Panc1 (cell line): ENCODE measurements around the gene ADAM12. TPM values are rescaled to one million over a fixed set of nuclear protein-coding genes. Genes with fewer than 3 reads are reported as not detected.

ENCODE experiments used
- ATAC-seq: fragments of 200-7000 bp; cut with Tn5 transposase; 2 replicates; pipeline ENCODE4 v1.9.1; 2020; ENCODE audit warnings: mild to moderate bottlenecking, moderate library complexity
- BruUV-seq: library from RNA; stranded (reverse); fragments of 400-500 nt; replicated peaks from 2 replicates; lab custom pipeline; 2021; lab: Mats Ljungman, UMichigan
- CTCF ChIA-PET: fragments of 300-600 bp; sonication (Branson Sonifier 250); formaldehyde crosslinking; loops from one replicate; lab custom pipeline; 2022; ENCODE audit warnings: antibody characterized with exemption; lab: Charles Lee
- POLR2A ChIA-PET: fragments of 300-600 bp; sonication (Branson Sonifier 250); formaldehyde crosslinking; loops from one replicate; lab custom pipeline; 2022; ENCODE audit warnings: antibody characterized with exemption; lab: Charles Lee
- DNase-seq: peaks from one replicate; pipeline ENCODE4 v3.0.0-alpha.2; 2010; ENCODE audit warnings: low read depth, low spot score
- H3K27ac ChIP-seq: 2 replicates; pipeline ENCODE4 v1.5.1; 2011; ENCODE audit warnings: mild to moderate bottlenecking, low read length, inconsistent platforms
- H3K27me3 ChIP-seq: fragments of 200-500 bp; sonication (Bioruptor generic); 2 replicates; pipeline ENCODE4 v1.6.0; 2014; ENCODE audit warnings: low read length, inconsistent platforms; ENCODE audit not compliant: control insufficient read depth, insufficient read depth
- H3K36me3 ChIP-seq: fragments of 200-500 bp; sonication (Bioruptor generic); 2 replicates; pipeline ENCODE4 v1.5.1; 2014; ENCODE audit warnings: inconsistent platforms, mild to moderate bottlenecking, low read length, moderate library complexity; ENCODE audit not compliant: control insufficient read depth, insufficient read depth
- H3K4me1 ChIP-seq: 2 replicates; pipeline ENCODE4 v1.5.1; 2011; ENCODE audit warnings: inconsistent platforms, mild to moderate bottlenecking, low read length, moderate library complexity; ENCODE audit not compliant: control insufficient read depth, insufficient read depth
- H3K4me3 ChIP-seq, 2 experiments: 2 replicates each; pipeline ENCODE4 v1.5.1; 2011 to 2012; ENCODE audit warnings: low read depth in 2 of 2, low read length in 2 of 2, mild to moderate bottlenecking in 2 of 2, inconsistent platforms in 1 of 2, moderate library complexity in 1 of 2
- H3K9me3 ChIP-seq: fragments of 200-500 bp; sonication (Bioruptor generic); 2 replicates; pipeline ENCODE4 v1.5.1; 2014; ENCODE audit warnings: low read depth, mild to moderate bottlenecking, inconsistent platforms, low read length, moderate library complexity; ENCODE audit not compliant: control insufficient read depth, insufficient read depth
- POLR2AphosphoS5 ChIP-seq: IDR thresholded peaks from 2 replicates; pipeline ENCODE4 v1.6.1; 2012; ENCODE audit warnings: mild to moderate bottlenecking, low read depth, low read length, moderate library complexity
- SIN3A ChIP-seq: IDR thresholded peaks from 2 replicates; pipeline ENCODE4 v1.6.1; 2012; ENCODE audit warnings: low read depth, mild to moderate bottlenecking, low read length, moderate library complexity, borderline replicate concordance; ENCODE audit not compliant: insufficient read depth
- TCF7L2 ChIP-seq: IDR thresholded peaks from 2 replicates; pipeline ENCODE4 v1.6.1; 2011; ENCODE audit warnings: mild to moderate bottlenecking, low read depth, low read length, inconsistent platforms
- in situ Hi-C: cut with HindIII; loops from 2 replicates; pipeline ENCODE4 v1.10.0; 2016; ENCODE audit warnings: low sequenced_read_pairs, low pct_unique_long_range_greater_than_20kb
- intact Hi-C: fragments of 100-400 bp; cut with micrococcal nuclease; formaldehyde crosslinking; loops from one replicate; pipeline ENCODE4 v1.10.0; 2022; ENCODE audit not compliant: unreplicated experiment
- total RNA-seq: library from RNA; stranded (reverse); gene quantifications from one replicate; pipeline ENCODE4 v1.2.1, GENCODE V29; 2021; ENCODE audit not compliant: unreplicated experiment
- TF ChIP-seq, protein P1 (sequence below): fragments of 450-650 bp; IDR thresholded peaks from 2 replicates; pipeline ENCODE4 v1.5.1; 2017; ENCODE audit warnings: mild to moderate bottlenecking
- TF ChIP-seq, protein P2 (sequence below), 2 experiments: IDR thresholded peaks; 2 replicates each; pipeline ENCODE4 v1.6.1; 2011 to 2012; ENCODE audit warnings: low read depth in 2 of 2, control low read depth in 1 of 2, low read length in 1 of 2, mild to moderate bottlenecking in 1 of 2, moderate library complexity in 1 of 2; ENCODE audit not compliant: insufficient read depth in 1 of 2

ADAM12 gene
- total RNA-seq, 1 experiment from 2014 or later, result 0.10 TPM

DNA sequence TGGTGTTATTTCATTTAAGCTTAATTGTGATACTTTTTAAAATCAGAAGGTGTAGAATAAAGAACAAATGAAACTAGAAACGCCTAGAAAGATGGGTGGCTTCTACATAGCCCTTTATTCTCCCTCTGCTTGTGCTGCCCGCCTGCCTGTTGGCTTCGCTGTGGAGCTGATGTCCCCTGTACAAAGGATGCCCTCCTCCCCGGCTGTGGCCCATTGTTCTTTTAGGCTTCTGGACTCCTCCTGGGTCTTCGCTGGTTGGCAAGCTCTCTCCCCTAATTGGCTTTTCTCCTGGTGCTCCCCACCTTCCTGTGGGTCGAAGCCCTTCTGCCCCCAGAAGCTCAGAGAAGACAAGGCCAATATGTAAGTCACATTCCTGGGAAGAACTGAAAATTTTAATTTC is 393.7 kb downstream of the ADAM12 start:
- in situ Hi-C loops (no loop called here), intact Hi-C loops (no loop called here)
- ATAC-seq (no peak), DNase-seq (no peak)
- no peaks in the 10 kb centered on the region for H3K4me1 ChIP-seq
- no peaks in the 10 kb centered on the region for H3K9me3 ChIP-seq
- H3K36me3 ChIP-seq, result no peaks in the 10 kb centered on the region
- ChIA-PET CTCF (no interaction called here), POLR2A (no interaction called here)
- no peaks in the 10 kb centered on the region for H3K27me3 ChIP-seq
- no peak overlapping the region for H3K4me3 ChIP-seq
- TF ChIP-seq TCF7L2, result no peak
- TF ChIP-seq, protein P1, sequence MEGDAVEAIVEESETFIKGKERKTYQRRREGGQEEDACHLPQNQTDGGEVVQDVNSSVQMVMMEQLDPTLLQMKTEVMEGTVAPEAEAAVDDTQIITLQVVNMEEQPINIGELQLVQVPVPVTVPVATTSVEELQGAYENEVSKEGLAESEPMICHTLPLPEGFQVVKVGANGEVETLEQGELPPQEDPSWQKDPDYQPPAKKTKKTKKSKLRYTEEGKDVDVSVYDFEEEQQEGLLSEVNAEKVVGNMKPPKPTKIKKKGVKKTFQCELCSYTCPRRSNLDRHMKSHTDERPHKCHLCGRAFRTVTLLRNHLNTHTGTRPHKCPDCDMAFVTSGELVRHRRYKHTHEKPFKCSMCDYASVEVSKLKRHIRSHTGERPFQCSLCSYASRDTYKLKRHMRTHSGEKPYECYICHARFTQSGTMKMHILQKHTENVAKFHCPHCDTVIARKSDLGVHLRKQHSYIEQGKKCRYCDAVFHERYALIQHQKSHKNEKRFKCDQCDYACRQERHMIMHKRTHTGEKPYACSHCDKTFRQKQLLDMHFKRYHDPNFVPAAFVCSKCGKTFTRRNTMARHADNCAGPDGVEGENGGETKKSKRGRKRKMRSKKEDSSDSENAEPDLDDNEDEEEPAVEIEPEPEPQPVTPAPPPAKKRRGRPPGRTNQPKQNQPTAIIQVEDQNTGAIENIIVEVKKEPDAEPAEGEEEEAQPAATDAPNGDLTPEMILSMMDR, result no peak
- no peak for TF ChIP-seq SIN3A
- TF ChIP-seq, protein P2, sequence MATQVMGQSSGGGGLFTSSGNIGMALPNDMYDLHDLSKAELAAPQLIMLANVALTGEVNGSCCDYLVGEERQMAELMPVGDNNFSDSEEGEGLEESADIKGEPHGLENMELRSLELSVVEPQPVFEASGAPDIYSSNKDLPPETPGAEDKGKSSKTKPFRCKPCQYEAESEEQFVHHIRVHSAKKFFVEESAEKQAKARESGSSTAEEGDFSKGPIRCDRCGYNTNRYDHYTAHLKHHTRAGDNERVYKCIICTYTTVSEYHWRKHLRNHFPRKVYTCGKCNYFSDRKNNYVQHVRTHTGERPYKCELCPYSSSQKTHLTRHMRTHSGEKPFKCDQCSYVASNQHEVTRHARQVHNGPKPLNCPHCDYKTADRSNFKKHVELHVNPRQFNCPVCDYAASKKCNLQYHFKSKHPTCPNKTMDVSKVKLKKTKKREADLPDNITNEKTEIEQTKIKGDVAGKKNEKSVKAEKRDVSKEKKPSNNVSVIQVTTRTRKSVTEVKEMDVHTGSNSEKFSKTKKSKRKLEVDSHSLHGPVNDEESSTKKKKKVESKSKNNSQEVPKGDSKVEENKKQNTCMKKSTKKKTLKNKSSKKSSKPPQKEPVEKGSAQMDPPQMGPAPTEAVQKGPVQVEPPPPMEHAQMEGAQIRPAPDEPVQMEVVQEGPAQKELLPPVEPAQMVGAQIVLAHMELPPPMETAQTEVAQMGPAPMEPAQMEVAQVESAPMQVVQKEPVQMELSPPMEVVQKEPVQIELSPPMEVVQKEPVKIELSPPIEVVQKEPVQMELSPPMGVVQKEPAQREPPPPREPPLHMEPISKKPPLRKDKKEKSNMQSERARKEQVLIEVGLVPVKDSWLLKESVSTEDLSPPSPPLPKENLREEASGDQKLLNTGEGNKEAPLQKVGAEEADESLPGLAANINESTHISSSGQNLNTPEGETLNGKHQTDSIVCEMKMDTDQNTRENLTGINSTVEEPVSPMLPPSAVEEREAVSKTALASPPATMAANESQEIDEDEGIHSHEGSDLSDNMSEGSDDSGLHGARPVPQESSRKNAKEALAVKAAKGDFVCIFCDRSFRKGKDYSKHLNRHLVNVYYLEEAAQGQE (IDR thresholded peaks at IDR 0.05; ENCODE audit: insufficient read depth in 1 of 2, low read depth in 2 of 2, low read length in 1 of 2), result no peak
- no peak for TF ChIP-seq POLR2AphosphoS5
- no TSS peak for BruUV-seq
- H3K27ac ChIP-seq, result no peak overlapping the region

- POLR2A ChIA-PET, result no interaction called here
- in situ Hi-C loops, result no loop called here
These were observed 396.0 kb downstream of the ADAM12 start for GRCh38 chr10:125992254-125992653.

GRCh38 chr10:125991392-125991791 is 396.9 kb downstream of the ADAM12 start:
- no peak for DNase-seq
- ChIA-PET POLR2A (no interaction called here), CTCF (no interaction called here)
- H3K36me3 ChIP-seq, result no peaks in the 10 kb centered on the region
- TF ChIP-seq TCF7L2 (no peak), POLR2AphosphoS5 (no peak), SIN3A (no peak)
- TF ChIP-seq, protein P1, result no peak
- TF ChIP-seq, protein P2 (IDR thresholded peaks at IDR 0.05; ENCODE audit: insufficient read depth in 1 of 2, low read depth in 2 of 2, low read length in 1 of 2), result no peak
- ATAC-seq, result no peak
- BruUV-seq, result no TSS peak
- H3K4me3 ChIP-seq, result no peak overlapping the region
- no peaks in the 10 kb centered on the region for H3K27me3 ChIP-seq
- no peaks in the 10 kb centered on the region for H3K9me3 ChIP-seq
- in situ Hi-C loops, result no loop called here
- H3K4me1 ChIP-seq, result no peaks in the 10 kb centered on the region
- no peak overlapping the region for H3K27ac ChIP-seq
- intact Hi-C loops, result no loop called here

More at GRCh38 chr10:125992254-125992653, 396.0 kb downstream of the ADAM12 start:
- Histone ChIP-seq H3K4me1 (no peaks in the 10 kb centered on the region), H3K27ac (no peak overlapping the region), H3K36me3 (no peaks in the 10 kb centered on the region), H3K27me3 (no peaks in the 10 kb centered on the region), H3K9me3 (no peaks in the 10 kb centered on the region), H3K4me3 (no peak overlapping the region)
- TF ChIP-seq SIN3A (no peak), POLR2AphosphoS5 (no peak)
- ATAC-seq, result no peak
- CTCF ChIA-PET, result interaction anchor here (0.5 kb wide), 1 partner anchor 59 kb away, joined by 3 read pairs; no protein-coding TSS in a partner anchor
- intact Hi-C loops, result no loop called here
- BruUV-seq, result no TSS peak
- DNase-seq, result no peak
